CD4-positive, CD25-positive, alpha-beta regulatory T cell (primary cell): ENCODE data around the gene CFAP410. TPM values are rescaled to one million over a fixed set of nuclear protein-coding genes. Genes with fewer than 3 reads are reported as not detected.

Source experiments
- ATAC-seq, 2 donors: fragments of 150-1000 bp; cut with Tn5 transposase; one replicate each; pipeline ENCODE4 v1.10.0; 2021; ENCODE audit warnings: low read depth in 2 of 2, moderate number of reproducible peaks in 2 of 2, moderate library complexity in 1 of 2
- DNase-seq, 3 donors: peaks; one replicate each; pipeline versions ENCODE4 v3.0.0 to v3.0.0-alpha.2; 2012 to 2022; ENCODE audit warnings: mixed read lengths in 1 of 3
- H3K27ac ChIP-seq: one replicate; pipeline ENCODE4 v1.7.0; 2013; ENCODE audit warnings: mild to moderate bottlenecking, low read length; ENCODE audit not compliant: insufficient read depth, poor library complexity, severe bottlenecking
- H3K27me3 ChIP-seq: one replicate; pipeline ENCODE4 v1.7.0; 2013; ENCODE audit warnings: low read length; ENCODE audit not compliant: control insufficient read depth, insufficient read depth
- H3K36me3 ChIP-seq: one replicate; pipeline ENCODE4 v1.7.0; 2013; ENCODE audit warnings: mild to moderate bottlenecking, low read length, moderate library complexity; ENCODE audit not compliant: control insufficient read depth, insufficient read depth
- H3K4me1 ChIP-seq: 2 replicates; pipeline ENCODE4 v1.7.0; 2013; ENCODE audit warnings: mild to moderate bottlenecking, low read length; ENCODE audit not compliant: insufficient read depth, control insufficient read depth, poor library complexity, severe bottlenecking
- H3K4me3 ChIP-seq: one replicate; pipeline ENCODE4 v1.7.0; 2013; ENCODE audit warnings: low read depth, mild to moderate bottlenecking, low read length, moderate library complexity
- H3K9me3 ChIP-seq, 2 experiments: 1 replicate in 1 of 2; 2 replicates in 1 of 2; pipeline ENCODE4 v1.7.0; 2013; ENCODE audit warnings: low read length in 2 of 2, mild to moderate bottlenecking in 1 of 2, moderate library complexity in 1 of 2; ENCODE audit not compliant: control insufficient read depth in 2 of 2
- H3K27ac Mint-ChIP-seq, 3 donors: one replicate each; pipeline ENCODE4 v1.8.0; 2020 to 2022; ENCODE audit warnings: mild to moderate bottlenecking in 3 of 3, mixed read lengths in 3 of 3, moderate library complexity in 2 of 3
- H3K27me3 Mint-ChIP-seq: one replicate; pipeline ENCODE4 v1.8.0; 2022; ENCODE audit warnings: mild to moderate bottlenecking, mixed read lengths
- H3K36me3 Mint-ChIP-seq: one replicate; pipeline ENCODE4 v1.8.0; 2020; ENCODE audit warnings: mixed read lengths
- H3K4me1 Mint-ChIP-seq, 4 donors: one replicate each; pipeline ENCODE4 v1.8.0; 2020 to 2022; ENCODE audit warnings: mixed read lengths in 4 of 4, mild to moderate bottlenecking in 1 of 4
- H3K4me3 Mint-ChIP-seq, 4 donors: one replicate each; pipeline ENCODE4 v1.8.0; 2020 to 2022; ENCODE audit warnings: mild to moderate bottlenecking in 4 of 4, mixed read lengths in 4 of 4, moderate library complexity in 3 of 4
- H3K9me3 Mint-ChIP-seq, 7 donors: one replicate each; pipeline ENCODE4 v1.8.0; 2020 to 2022; ENCODE audit warnings: mixed read lengths in 7 of 7, mild to moderate bottlenecking in 3 of 7, moderate library complexity in 2 of 7
- polyA plus RNA-seq, 4 donors: library from polyadenylated mRNA; unstranded; fragments of 300-500 nt; fragmentation: Illumina TruSeq; gene quantifications; one replicate each; pipeline ENCODE4 v1.2.3, GENCODE V29; 2021
- total RNA-seq: library from RNA; stranded (reverse); gene quantifications from one replicate; pipeline ENCODE4 v1.2.3, GENCODE V29; 2022

CFAP410 gene
- total and polyA plus RNA-seq, 5 donors from 2014 or later = 16.4 to 49.1 (median 17.2) TPM

DNA sequence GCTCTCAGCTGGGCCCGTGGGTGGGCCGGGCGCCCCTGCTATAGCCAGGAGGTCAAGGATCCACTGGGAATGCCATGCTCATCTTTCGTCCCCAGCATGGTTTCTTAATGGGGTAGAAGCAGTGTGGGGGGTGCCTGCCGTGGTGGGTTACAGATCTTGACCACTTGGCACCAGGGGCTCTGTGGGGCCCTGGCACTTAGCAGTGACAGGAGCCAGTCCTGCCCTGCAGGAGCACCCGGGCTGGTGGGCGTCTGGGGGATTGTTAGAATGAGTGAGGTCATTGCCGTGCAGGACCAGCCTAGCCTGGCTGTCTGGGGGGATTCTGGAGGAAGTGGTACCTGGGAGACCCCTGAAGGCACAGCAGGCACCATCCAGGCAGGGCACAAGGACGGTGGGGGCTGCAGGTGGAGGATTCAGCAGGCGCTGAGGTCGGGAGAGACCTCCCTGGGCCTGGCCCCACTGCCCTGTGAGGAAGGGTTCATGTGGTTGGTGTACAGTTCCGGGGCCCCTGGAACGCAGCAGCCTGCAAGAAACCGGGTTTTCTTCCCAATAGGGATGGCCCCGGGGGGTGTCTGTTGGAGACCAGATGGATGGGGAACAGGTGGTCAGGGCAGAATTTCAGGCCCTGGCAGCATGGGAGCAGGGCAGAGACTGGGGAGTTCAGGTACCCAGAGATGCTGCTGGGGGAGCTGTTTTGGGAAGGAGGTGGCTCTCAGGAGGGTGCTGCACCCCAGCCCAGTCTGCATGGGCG is 48.7 kb downstream of the CFAP410 start:
- H3K27ac ChIP-seq = no peak overlapping the region
- H3K4me3 Mint-ChIP-seq = peak overlapping the region in 1 of 4 donors; percentile 39
- peaks cover 3% of the 10 kb centered on the region for H3K27me3 Mint-ChIP-seq
- no peaks in the 10 kb centered on the region for H3K36me3 ChIP-seq
- no peaks in the 10 kb centered on the region for H3K27me3 ChIP-seq
- no peak for DNase-seq
- H3K9me3 Mint-ChIP-seq = no peaks in the 10 kb centered on the region
- no peak overlapping the region for H3K27ac Mint-ChIP-seq
- peaks cover 23% of the 10 kb centered on the region for H3K4me1 ChIP-seq
- ATAC-seq = no peak
- peaks cover 0 to 21% (median 4%) of the 10 kb centered on the region in 4 donors for H3K4me1 Mint-ChIP-seq
- H3K9me3 ChIP-seq = no peaks in the 10 kb centered on the region
- H3K36me3 Mint-ChIP-seq = no peaks in the 10 kb centered on the region
- no peak overlapping the region for H3K4me3 ChIP-seq

DNA sequence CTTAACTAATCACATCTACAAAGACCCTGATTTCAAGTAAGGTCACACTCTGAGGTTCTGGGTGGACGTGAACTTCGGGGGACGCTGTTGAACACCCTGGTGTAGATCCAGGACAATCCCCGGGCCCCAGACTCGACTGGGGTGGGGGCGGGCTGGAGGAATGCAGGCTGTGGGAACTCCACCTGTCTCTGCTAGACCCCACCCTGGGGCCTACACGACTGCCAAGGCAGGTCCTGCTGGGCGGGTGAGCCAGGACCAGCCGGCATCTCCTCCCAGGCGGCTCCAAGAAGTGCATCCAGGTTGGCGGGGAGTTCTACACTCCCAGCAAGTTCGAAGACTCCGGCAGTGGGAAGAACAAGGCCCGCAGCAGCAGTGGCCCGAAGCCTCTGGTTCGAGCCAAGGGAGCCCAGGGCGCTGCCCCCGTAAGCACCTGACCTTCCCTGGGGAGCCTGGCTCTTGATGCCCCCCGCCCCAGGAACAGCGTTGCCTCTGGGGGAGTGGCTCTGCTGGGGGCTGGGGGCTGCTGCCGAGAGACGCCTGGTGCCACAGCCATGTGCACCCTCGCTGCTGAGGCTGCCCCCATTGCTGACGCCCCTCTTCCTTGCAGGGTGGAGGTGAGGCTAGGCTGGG is 49.7 kb downstream of the CFAP410 start:
- DNase-seq = no peak

DNA sequence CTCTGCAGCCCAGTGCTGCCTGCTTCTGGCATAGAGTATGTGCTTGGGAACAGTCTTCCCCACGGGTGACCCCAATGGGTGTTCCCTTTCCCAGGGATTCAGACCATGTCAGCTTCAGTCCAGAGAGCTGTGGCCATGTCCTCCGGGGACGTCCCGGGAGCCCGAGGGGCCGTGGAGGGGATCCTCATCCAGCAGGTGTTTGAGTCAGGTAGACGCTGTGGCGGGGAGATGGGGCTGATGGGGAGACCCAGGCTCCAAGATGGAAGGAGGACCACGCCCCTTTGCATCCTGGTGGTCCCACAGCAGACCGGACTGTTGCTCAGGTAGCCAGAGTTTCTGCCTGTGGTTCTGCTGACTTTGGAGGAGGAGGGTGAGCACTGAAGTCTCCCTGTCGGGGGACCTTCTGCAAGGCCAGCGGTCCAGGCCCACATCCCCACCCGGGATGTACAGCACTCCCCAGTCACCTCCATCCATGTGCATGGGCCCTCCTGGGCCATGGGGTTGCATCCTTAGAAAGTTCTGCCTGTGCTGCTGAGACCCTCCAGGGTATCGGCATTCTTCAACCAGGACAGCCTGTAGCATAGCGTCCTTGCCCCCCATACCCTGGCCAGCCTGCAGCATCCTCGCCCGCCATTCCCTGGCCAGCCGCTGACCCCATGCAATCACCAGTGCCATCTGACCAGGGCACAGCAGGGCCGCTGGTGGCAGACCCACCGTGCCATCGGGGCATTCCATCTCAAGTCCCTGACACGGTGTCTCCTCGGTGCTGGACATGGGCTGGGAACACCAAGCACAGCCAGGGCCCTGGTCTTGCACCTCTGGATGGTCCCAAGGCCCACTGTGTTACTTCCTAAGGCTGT is 50.7 kb downstream of the CFAP410 start:
- Mint-ChIP-seq H3K36me3 (no peaks in the 10 kb centered on the region), H3K4me3 (no peak overlapping the region), H3K9me3 (no peaks in the 10 kb centered on the region), H3K27ac (no peak overlapping the region), H3K27me3 (peaks cover 3% of the 10 kb centered on the region), H3K4me1 (peaks cover 0 to 12% (median 4%) of the 10 kb centered on the region in 4 donors)
- Histone ChIP-seq H3K9me3 (no peaks in the 10 kb centered on the region), H3K4me1 (peaks cover 8% of the 10 kb centered on the region), H3K27ac (no peak overlapping the region), H3K4me3 (no peak overlapping the region), H3K27me3 (no peaks in the 10 kb centered on the region), H3K36me3 (no peaks in the 10 kb centered on the region)
- ATAC-seq = no peak
- no peak for DNase-seq

More for the DNA sequence above, 49.7 kb downstream of the CFAP410 start:
- H3K4me1 ChIP-seq = peaks cover 14% of the 10 kb centered on the region
- no peaks in the 10 kb centered on the region for H3K36me3 Mint-ChIP-seq
- no peaks in the 10 kb centered on the region for H3K27me3 Mint-ChIP-seq
- ATAC-seq = no peak
- no peak overlapping the region for H3K4me3 Mint-ChIP-seq
- H3K4me1 Mint-ChIP-seq = peaks cover 0 to 14% (median 4%) of the 10 kb centered on the region in 4 donors
- no peak overlapping the region for H3K4me3 ChIP-seq
- H3K27ac ChIP-seq = no peak overlapping the region
- no peak overlapping the region for H3K27ac Mint-ChIP-seq
- no peaks in the 10 kb centered on the region for H3K27me3 ChIP-seq
- H3K9me3 ChIP-seq = no peaks in the 10 kb centered on the region
- no peaks in the 10 kb centered on the region for H3K36me3 ChIP-seq
- no peaks in the 10 kb centered on the region for H3K9me3 Mint-ChIP-seq

DNA sequence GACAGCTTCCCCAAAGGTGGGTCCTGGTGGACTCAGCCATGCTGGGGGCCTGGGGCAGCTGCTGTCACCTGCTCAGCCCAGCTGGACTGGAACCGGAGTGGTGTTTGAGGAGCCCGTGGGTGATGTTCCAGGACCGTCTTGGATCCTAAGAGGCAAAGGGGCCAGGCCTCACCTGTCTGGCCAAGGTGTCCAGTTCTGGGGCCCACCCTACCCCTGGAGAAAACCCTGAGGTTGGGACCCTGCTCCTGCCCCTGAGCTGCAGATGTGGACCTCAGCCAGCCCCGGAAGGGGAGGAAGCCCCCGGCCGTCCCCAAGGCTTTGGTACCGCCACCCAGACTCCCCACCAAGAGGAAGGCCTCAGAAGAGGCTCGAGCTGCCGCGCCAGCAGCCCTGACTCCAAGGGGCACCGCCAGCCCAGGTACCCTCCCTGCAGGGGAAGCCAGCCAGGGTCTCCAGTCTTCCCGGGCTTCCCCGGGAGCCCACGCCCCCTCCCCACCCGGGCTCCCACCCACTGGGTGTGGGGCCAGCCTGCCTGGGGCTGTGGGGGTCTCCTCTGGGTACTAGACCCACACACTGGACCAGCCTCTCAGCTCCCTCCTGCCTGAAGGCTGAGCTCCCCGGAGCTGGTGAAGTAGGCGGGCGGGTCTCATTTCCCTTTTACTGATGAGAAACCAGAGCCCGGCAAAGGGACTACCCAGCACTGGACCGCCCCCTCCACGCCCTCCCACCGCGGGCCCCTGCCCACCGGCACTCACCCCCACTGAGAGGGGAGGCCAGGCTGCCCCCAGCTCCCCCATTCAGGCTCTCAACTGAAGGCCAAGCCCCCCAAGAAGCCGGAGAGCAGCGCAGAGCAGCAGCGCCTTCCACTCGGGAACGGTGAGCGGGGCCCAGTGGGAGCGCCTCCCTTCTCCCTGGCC is 52.2 kb downstream of the CFAP410 start:
- DNase-seq (no peak), ATAC-seq (no peak)
- no peaks in the 10 kb centered on the region for H3K36me3 ChIP-seq
- no peak overlapping the region for H3K27ac ChIP-seq
- H3K9me3 ChIP-seq = no peaks in the 10 kb centered on the region
- H3K4me3 ChIP-seq = no peak overlapping the region
- Mint-ChIP-seq H3K36me3 (no peaks in the 10 kb centered on the region), H3K4me1 (peaks cover 0 to 11% (median 4%) of the 10 kb centered on the region in 4 donors), H3K9me3 (no peaks in the 10 kb centered on the region), H3K27ac (no peak overlapping the region), H3K4me3 (no peak overlapping the region), H3K27me3 (peaks cover 5% of the 10 kb centered on the region)
- H3K4me1 ChIP-seq = no peaks in the 10 kb centered on the region
- H3K27me3 ChIP-seq = no peaks in the 10 kb centered on the region

DNA sequence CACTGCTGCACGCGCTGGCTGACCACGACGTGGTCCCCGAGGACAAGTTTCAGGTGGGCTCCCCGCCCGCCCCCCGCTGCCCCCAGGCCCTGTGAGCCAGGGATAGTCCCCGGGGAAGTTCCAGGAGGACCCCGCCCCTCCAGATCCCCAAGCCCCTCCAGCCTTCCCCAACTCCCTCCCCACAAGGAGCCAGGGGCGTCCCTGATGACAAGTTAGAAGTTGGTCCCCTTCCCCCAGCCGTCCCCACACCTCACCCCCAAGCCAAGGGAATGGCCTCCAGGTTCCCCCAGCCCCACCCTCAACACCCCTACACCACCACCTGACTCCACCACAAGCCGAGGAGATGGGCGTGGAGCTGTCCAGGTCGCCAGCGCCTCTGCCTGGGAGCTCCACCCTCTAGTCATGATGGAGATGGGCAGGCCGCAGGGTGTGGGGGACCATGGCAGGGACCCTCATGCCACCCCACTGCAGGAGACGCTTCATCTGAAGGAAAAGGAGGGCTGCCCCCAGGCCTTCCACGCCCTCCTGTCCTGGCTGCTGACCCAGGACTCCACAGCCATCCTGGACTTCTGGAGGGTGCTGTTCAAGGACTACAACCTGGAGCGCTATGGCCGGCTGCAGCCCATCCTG is 53.0 kb downstream of the CFAP410 start:
- no peaks in the 10 kb centered on the region for H3K9me3 Mint-ChIP-seq
- H3K27ac Mint-ChIP-seq = no peak overlapping the region
- Histone ChIP-seq H3K4me3 (no peak overlapping the region), H3K27ac (no peak overlapping the region), H3K4me1 (no peaks in the 10 kb centered on the region), H3K36me3 (no peaks in the 10 kb centered on the region), H3K9me3 (no peaks in the 10 kb centered on the region), H3K27me3 (no peaks in the 10 kb centered on the region)
- DNase-seq (no peak), ATAC-seq (no peak)
- H3K4me1 Mint-ChIP-seq = peaks cover 0 to 11% (median 4%) of the 10 kb centered on the region in 4 donors
- H3K4me3 Mint-ChIP-seq = no peak overlapping the region
- H3K27me3 Mint-ChIP-seq = peaks cover 5% of the 10 kb centered on the region
- no peaks in the 10 kb centered on the region for H3K36me3 Mint-ChIP-seq

DNA sequence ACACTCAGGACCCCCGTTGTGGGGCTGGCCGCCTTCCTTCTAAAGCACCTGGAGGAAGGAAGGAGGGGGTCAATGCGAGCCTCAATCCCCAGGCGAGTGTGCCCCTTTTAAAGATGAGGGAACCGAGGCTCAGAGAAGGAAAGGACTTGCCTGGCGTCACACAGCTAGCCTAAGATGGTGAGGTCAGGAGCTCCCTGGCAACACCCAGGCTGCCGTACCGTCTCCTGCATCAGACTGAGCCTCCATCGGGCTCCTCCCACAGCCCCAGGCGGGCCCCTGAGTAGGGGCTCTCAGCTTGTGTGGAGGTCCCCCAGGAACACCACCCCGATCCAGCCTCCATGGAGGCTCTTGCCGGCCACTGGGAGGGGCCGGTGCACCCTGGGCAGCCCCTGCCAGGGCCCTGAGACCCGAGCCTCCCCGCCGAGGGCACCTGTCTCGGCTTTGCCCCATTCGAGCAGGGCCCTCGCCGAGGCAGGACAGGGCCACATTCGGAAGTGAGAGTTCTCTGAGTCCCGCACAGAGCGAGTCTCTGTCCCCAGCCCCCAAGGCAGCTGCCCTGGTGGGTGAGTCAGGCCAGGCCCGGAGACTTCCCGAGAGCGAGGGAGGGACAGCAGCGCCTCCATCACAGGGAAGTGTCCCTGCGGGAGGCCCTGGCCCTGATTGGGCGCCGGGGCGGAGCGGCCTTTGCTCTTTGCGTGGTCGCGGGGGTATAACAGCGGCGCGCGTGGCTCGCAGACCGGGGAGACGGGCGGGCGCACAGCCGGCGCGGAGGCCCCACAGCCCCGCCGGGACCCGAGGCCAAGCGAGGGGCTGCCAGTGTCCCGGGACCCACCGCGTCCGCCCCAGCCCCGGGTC is 53.8 kb downstream of the CFAP410 start, which contains the start of gene AIRE:
TSS of gene AIRE (plus strand) at position 739 of the 855 bp plus-strand sequence. CDS start 131 bp downstream, outside the sequence.
- peaks cover 0 to 7% (median 2%) of the 10 kb centered on the region in 4 donors for H3K4me1 Mint-ChIP-seq
- Histone ChIP-seq H3K4me3 (no peak within 1 kb of the TSS), H3K9me3 (no peaks in the 10 kb centered on the region), H3K27ac (no peak within 1 kb of the TSS), H3K36me3 (no peaks in the 10 kb centered on the region), H3K27me3 (no peaks in the 10 kb centered on the region), H3K4me1 (no peaks in the 10 kb centered on the region)
- DNase-seq (no peak), ATAC-seq (no peak)
- no peak within 1 kb of the TSS for H3K27ac Mint-ChIP-seq
- peaks cover 5% of the 10 kb centered on the region for H3K27me3 Mint-ChIP-seq
- H3K9me3 Mint-ChIP-seq = no peaks in the 10 kb centered on the region
- peak within 1 kb of the TSS in 1 of 4 donors; percentile 69 for H3K4me3 Mint-ChIP-seq
- no peaks in the 10 kb centered on the region for H3K36me3 Mint-ChIP-seq
